Neural cell (in vitro differentiated cells): ENCODE results near the gene UBE3B. TPM values are rescaled to one million over a fixed set of nuclear protein-coding genes. Genes with fewer than 3 reads are reported as not detected.

ENCODE experiments used
- H2AFZ ChIP-seq: fragments of 200-600, 300-800 bp; sonication (generic), shearing (Covaris generic); 2 replicates; pipeline ENCODE4 v1.6.0; 2014; ENCODE audit warnings: low read depth, mild to moderate bottlenecking, antibody characterized with exemption, low read length, moderate library complexity
- H3F3A ChIP-seq: fragments of 200-600 bp; shearing (Covaris generic); 2 replicates; pipeline ENCODE4 v1.6.1; 2016; ENCODE audit warnings: mild to moderate bottlenecking, moderate library complexity, mixed read lengths, antibody characterized with exemption, low read length; ENCODE audit not compliant: insufficient read depth, poor library complexity, severe bottlenecking
- H3K27ac ChIP-seq: fragments of 200-600, 300-800 bp; sonication (generic), shearing (Covaris generic); 2 replicates; pipeline ENCODE4 v1.5.1; 2014; ENCODE audit warnings: mild to moderate bottlenecking, low read length, moderate library complexity
- H3K27me3 ChIP-seq: fragments of 300-800, 200-600 bp; sonication (generic), shearing (Covaris generic); 2 replicates; pipeline ENCODE4 v1.6.0; 2014; ENCODE audit warnings: mild to moderate bottlenecking, low read depth, low read length, moderate library complexity; ENCODE audit not compliant: insufficient read depth
- H3K36me3 ChIP-seq: fragments of 300-800, 200-600 bp; sonication (generic), shearing (Covaris generic); 2 replicates; pipeline ENCODE4 v1.5.1; 2014; ENCODE audit warnings: mild to moderate bottlenecking, antibody characterized with exemption, low read length, moderate library complexity; ENCODE audit not compliant: insufficient read depth
- H3K4me2 ChIP-seq: fragments of 300-800, 200-600 bp; sonication (generic), shearing (Covaris generic); 2 replicates; pipeline ENCODE4 v1.6.0; 2014; ENCODE audit warnings: mild to moderate bottlenecking, low read length
- H3K4me3 ChIP-seq: fragments of 300-800, 200-600 bp; sonication (generic), shearing (Covaris generic); 2 replicates; pipeline ENCODE4 v1.5.1; 2014; ENCODE audit warnings: mild to moderate bottlenecking, low read length, moderate library complexity
- H3K79me2 ChIP-seq: fragments of 200-600 bp; shearing (Covaris generic); replicated peaks from 2 replicates; pipeline ENCODE4 v1.6.0; 2014; ENCODE audit warnings: mild to moderate bottlenecking, low read length, moderate library complexity; ENCODE audit not compliant: insufficient read depth
- H3K9ac ChIP-seq: fragments of 300-800, 200-600 bp; sonication (generic), shearing (Covaris generic); 2 replicates; pipeline ENCODE4 v1.6.1; 2016; ENCODE audit warnings: mild to moderate bottlenecking, low read length, mixed read lengths
- H3K9me2 ChIP-seq: fragments of 200-600 bp; shearing (Covaris generic); 2 replicates; pipeline ENCODE4 v1.6.1; 2016; ENCODE audit warnings: mild to moderate bottlenecking, low read length, mixed read lengths; ENCODE audit not compliant: insufficient read depth
- H3K9me3 ChIP-seq: fragments of 200-600, 300-800 bp; sonication (generic), shearing (Covaris generic); 2 replicates; pipeline ENCODE4 v1.6.1; 2016; ENCODE audit warnings: mild to moderate bottlenecking, mixed run types, low read length, moderate library complexity, mixed read lengths
- H4K20me1 ChIP-seq: fragments of 200-600 bp; shearing (Covaris generic); 2 replicates; pipeline ENCODE4 v1.6.1; 2016; ENCODE audit warnings: mild to moderate bottlenecking, mixed run types; ENCODE audit not compliant: insufficient read depth
- CTCF ChIP-seq: fragments of 450-650 bp; IDR thresholded peaks from 2 replicates; pipeline ENCODE4 v1.5.1; 2014; ENCODE audit warnings: antibody characterized with exemption, mild to moderate bottlenecking, moderate library complexity; ENCODE audit not compliant: poor library complexity, severe bottlenecking
- EP300 ChIP-seq: fragments of 450-650 bp; conservative IDR thresholded peaks from 2 replicates; pipeline ENCODE4 v1.6.1; 2014; ENCODE audit warnings: antibody characterized with exemption, mild to moderate bottlenecking, moderate library complexity; ENCODE audit not compliant: poor library complexity, severe bottlenecking
- EZH2 ChIP-seq: fragments of 200-600, 300-800 bp; shearing (Covaris generic), sonication (generic); IDR thresholded peaks from 2 replicates; pipeline ENCODE4 v1.6.1; 2014; ENCODE audit warnings: antibody characterized with exemption, low read length, borderline replicate concordance, mild to moderate bottlenecking; ENCODE audit not compliant: insufficient read depth, poor library complexity, severe bottlenecking
- MXI1 ChIP-seq: fragments of 450-650 bp; conservative IDR thresholded peaks from 2 replicates; pipeline ENCODE4 v1.6.1; 2014; ENCODE audit warnings: antibody characterized with exemption, mild to moderate bottlenecking; ENCODE audit not compliant: poor library complexity, severe bottlenecking
- POLR2AphosphoS5 ChIP-seq: IDR thresholded peaks from 2 replicates; pipeline ENCODE4 v1.6.1; 2012
- RAD21 ChIP-seq: fragments of 450-650 bp; conservative IDR thresholded peaks from 2 replicates; pipeline ENCODE4 v1.6.1; 2014; ENCODE audit warnings: antibody characterized with exemption, mild to moderate bottlenecking, moderate library complexity
- REST ChIP-seq: IDR thresholded peaks from 2 replicates; pipeline ENCODE4 v1.6.1; 2012; ENCODE audit warnings: borderline replicate concordance
- SMC3 ChIP-seq: fragments of 450-650 bp; conservative IDR thresholded peaks from 2 replicates; pipeline ENCODE4 v1.6.1; 2014; ENCODE audit warnings: antibody characterized with exemption, mild to moderate bottlenecking, moderate library complexity; ENCODE audit not compliant: poor library complexity
- TAF1 ChIP-seq: IDR thresholded peaks from 2 replicates; pipeline ENCODE4 v1.6.1; 2012; ENCODE audit warnings: low read depth
- polyA plus RNA-seq: library from polyadenylated mRNA; depleted of rRNA; stranded (reverse); fragments of >200 nt; gene quantifications from 2 replicates; pipeline ENCODE4 v1.2.3, GENCODE V29; 2014

UBE3B gene
- polyA plus RNA-seq, 1 donor from 2014 or later = 21.7 TPM

- Histone ChIP-seq H2AFZ (no peak overlapping the region), H3K9ac (no peak overlapping the region), H3K4me2 (no peak overlapping the region), H3K4me3 (no peak overlapping the region), H3F3A (no peaks in the 10 kb centered on the region), H3K9me3 (no peaks in the 10 kb centered on the region), H3K36me3 (no peaks in the 10 kb centered on the region), H3K9me2 (no peaks in the 10 kb centered on the region), H4K20me1 (no peaks in the 10 kb centered on the region), H3K79me2 (peaks cover 3% of the 10 kb centered on the region), H3K27me3 (no peaks in the 10 kb centered on the region), H3K27ac (no peak overlapping the region)
- TF ChIP-seq RAD21 (no peak), EZH2 (no peak), SMC3 (no peak), REST (no peak), TAF1 (no peak), CTCF (no peak), POLR2AphosphoS5 (no peak), MXI1 (no peak), EP300 (no peak)
Measured at GRCh38 chr12:109581856-109582255, 104.4 kb downstream of the UBE3B start.

DNA sequence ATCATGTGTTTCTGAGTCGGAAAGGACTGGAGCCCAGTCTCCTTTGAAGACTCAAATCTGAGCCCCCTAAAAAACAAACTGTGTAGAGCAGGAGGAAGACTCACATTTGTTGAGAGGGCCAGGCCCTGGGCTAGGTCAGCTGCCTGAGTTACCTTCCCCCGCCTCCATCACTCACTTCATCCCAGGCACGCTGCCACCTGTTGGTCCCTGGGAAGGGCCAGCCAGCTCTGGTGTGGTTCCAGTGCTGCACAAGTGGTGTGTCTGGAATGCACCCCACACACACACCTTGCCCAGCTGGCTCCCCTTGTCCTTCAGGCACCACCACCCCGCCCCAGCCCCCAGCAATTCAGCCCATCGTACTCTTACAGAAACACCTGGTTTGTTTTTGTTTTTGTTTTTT, 105.2 kb downstream of the UBE3B start:
- Histone ChIP-seq H3K9me2 (no peaks in the 10 kb centered on the region), H3K36me3 (peaks cover 1% of the 10 kb centered on the region), H3F3A (no peaks in the 10 kb centered on the region), H3K27me3 (no peaks in the 10 kb centered on the region), H3K9me3 (no peaks in the 10 kb centered on the region), H3K4me3 (no peak overlapping the region), H3K4me2 (no peak overlapping the region), H3K79me2 (no peaks in the 10 kb centered on the region), H3K27ac (no peak overlapping the region), H4K20me1 (no peaks in the 10 kb centered on the region), H3K9ac (no peak overlapping the region), H2AFZ (no peak overlapping the region)
- TF ChIP-seq CTCF = no peak
